Lower leg skin (tissue), 3 donors: ENCODE measurements around the gene PRR35.

ENCODE experiments used
- CTCF ChIP-seq, 3 donors: fragments of 450-650 bp; IDR thresholded peaks; one replicate each; pipeline ENCODE4 v1.5.1; 2016; ENCODE audit warnings: antibody characterized with exemption in 3 of 3, mild to moderate bottlenecking in 3 of 3, moderate library complexity in 2 of 3
- POLR2A ChIP-seq, 2 donors: fragments of 450-650 bp; IDR thresholded peaks; one replicate each; pipeline ENCODE4 v1.6.1; 2016 to 2017; ENCODE audit warnings: antibody characterized with exemption in 2 of 2, mild to moderate bottlenecking in 1 of 2, moderate library complexity in 1 of 2

DNA sequence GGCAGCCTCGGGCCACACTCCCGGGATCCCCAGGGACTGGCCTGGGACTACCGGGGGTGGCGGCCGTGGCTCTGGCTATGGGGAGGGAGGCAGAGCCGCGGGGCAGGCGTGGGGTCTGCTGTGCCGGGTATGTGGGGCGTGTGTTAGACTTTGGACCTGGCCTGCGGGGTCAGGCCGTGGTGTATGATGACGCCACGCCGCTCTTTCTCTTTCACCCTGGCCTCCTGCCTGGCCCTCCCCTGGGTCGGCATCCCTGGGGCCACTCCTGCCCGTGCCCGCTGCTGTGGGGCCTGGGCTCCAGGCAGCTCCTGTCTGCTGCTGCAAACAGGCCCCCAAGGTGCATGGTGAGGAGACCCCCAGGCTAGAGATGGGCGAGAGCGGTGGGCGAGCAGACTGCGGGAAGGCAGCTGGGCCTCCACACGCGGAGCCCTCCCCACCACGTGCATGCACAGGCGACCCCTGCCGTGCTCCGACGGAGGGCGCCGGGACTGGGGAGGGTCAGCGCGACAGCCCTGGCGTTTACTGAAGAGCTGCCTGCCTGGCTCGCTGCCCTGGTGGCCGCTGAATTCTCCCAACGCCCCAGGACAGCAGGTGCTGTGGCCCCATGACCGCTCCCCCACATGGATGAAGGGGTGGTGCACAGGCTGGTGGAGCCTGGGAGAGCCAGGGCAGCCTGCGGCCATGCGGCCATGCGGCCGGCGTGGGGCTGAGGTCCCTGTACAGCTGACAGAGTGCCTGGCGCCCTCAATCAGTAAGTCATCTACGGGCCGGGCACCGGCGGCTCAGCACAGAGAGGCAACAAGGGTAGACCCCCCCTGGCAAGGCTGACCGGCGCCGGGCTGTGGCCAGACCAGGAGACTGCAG is 16.7 kb upstream of the PRR35 start:
- TF ChIP-seq CTCF (IDR thresholded peaks at IDR 0.05) (no peak), POLR2A (IDR thresholded peaks at IDR 0.05) (no peak)
